NOMO-1 treated with DMSO at 0.1 percent for 48 hours (cell line): ENCODE measurements around the gene SLC25A25.
"Not testable (repeated sequence)": the region's sequence is repeated elsewhere in the genome, so short reads cannot be mapped to it uniquely, and the experiment has no call there.

Source experiments
- DNase-seq: peaks from one replicate; lab custom pipeline; 2025; ENCODE audit not compliant: unreplicated experiment; lab: John Stamatoyannopoulos, UW

The SLC25A25 gene

DNA sequence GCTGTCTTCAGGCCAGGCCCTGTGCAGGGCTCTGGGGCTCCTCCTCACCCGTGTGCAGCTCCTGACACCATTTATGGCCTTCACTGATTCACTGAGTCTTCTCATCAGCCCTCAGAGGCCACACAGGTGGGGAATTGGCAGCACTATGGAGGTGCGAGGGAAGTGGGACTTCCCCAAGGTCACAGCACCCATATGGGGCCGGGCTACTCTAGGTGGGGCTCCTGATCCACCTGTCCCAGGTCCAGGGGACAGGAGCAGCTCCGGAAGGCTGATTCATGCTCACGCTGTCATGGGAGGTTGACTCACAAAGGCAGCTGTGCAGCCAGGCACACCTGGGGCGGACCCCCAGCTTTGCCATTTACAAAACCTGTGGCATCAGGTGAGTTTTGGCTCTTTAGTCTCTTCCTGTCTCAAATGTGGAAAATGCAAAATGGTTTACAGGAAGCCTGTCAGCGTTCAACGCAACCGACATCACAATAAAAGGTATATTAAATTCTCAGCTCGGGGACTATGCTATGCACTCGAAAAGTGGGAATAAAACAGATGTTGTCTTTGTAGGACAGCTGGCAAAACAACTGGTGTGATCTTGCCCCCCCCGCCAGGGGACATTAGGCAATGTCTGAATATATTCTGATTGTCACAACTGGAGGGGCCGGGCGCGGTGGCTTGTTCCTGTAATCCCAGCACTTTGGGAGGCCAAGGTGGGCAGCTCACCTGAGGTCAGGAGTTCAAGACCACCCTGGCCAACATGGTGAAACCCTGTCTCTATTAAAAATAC lies 15.9 kb upstream of the SLC25A25 start:
- no peak for DNase-seq

DNA sequence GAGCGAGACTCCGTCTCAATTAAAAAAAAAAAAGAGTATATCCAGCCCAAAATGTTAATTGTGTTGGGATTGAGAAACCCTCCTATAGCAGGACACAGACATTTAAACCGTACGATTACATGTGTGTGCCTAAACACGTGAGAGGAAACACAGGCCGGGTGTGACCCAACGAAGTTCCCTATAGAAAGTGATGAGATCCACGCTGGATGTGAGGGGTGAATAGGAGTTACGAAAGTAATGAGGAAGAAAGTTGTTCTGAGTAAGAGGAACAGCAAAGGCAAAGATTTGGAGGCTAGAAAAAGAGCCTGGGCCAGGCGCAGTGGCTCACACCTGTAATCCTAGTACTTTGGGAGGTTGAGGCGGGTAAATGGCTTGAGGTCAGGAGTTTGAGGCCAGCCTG lies 14.5 kb upstream of the SLC25A25 start:
- peak; percentile 97 for DNase-seq

DNA sequence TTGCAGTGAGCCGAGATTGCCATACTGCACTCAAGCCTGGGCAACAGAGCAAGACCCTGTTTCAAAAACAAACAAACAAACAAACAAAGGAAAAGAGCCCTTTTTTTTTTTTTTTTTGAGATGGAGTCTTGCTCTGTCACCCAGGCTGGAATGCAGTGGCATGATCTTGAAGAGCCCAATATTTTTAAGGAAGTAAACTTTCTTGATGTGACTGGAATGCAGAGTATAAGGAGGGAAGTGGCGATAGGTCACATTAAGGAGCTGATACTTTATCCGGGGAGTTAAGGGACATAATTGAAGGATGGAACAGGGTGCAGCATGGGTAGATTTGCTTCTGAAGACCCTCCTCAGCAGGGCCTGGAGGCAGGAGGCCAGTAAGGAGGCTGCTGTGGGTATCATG lies 13.9 kb upstream of the SLC25A25 start:
- DNase-seq, result no peak

DNA sequence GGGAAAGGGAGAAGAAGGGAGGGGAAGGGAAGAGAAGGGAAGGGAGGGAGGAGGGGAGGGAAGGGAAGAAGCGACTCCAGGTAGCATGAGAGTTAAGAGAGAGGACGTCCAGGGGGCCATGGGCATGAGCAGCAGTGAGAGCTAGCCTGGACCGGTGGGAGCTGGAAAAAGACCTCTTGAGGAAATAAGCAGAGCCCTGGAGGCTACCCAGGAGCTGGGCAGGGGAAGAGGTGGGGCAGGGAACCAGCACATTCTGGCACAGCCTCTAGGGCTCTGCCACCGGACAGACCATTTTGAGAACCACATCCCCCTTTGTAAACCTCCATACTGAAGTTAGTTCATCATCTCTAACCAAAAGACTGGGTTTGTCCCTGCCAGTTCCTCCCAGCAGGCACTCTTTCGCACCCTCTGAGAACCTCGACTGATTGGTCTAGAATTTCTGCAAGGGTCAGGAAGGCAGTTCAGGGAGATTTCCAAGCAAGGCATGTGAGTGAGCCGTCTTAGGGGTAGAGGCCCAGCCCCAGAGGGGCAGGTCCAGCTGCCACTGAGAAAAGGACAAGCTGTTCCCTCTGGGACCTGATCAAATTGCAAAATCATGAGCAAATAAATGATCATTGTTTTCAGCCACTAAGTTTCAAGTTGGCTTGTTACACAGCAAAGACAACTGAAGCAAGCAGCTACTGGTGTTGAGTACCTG lies 12.5 kb upstream of the SLC25A25 start:
- no peak for DNase-seq

DNA sequence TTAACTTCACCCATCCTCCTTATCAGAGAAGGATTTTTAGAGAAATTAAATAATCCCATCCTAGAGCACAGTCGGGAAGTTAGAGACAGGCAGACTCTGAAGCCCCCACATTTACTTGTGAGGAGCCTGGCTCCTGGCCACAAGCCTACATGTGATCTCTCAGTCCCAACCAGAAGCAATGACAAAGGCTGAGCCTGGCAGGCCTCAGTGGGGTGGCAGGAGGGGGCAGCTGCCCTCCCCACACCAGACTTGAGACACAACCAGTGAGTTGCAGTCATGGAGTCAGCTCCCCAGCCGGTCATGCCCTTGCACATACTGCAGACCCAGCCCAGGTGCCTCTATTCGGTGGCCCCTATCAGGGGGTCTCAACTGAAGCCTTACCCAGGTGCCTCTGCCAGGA lies 11.9 kb upstream of the SLC25A25 start:
- no peak for DNase-seq

DNA sequence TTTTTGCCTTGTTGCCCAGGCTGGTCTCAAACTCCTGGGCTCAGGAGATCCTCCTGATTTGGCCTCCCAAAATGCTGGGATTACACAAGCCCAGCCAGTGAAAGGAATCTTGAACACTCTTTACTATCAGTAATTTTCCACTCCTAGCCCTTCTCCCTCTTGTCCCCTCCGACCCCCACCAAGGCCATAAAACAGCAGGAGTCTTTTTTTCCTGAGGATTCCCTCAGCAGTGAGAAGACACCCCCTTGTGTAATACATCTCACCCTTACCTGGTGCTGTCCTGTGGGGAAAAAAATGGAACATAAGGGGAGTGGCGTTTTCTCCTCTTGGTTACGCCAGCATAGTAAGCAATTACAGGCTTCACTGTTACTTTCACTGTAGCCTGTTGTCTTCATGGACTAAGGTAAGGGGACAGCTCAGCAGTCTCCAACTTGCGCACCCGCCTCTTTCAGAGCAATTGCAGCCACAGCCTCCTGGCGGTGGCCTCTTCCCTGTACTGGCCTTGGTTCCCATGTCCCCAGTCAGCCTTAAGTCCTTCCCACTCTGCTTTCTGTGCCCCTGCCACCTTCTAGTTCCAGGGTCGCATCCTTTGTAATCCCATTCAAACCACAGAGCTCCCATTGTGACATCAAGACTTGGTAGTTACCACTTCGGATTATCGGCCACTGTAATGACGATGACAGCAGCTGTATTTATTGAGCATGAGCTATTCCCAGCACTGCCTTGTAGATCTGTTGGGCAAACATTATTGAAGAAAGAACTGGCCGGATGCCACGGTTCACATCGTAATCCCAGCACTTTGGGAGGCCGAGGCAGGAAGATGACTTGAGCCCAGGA lies 10.9 kb upstream of the SLC25A25 start:
- no peak for DNase-seq

DNA sequence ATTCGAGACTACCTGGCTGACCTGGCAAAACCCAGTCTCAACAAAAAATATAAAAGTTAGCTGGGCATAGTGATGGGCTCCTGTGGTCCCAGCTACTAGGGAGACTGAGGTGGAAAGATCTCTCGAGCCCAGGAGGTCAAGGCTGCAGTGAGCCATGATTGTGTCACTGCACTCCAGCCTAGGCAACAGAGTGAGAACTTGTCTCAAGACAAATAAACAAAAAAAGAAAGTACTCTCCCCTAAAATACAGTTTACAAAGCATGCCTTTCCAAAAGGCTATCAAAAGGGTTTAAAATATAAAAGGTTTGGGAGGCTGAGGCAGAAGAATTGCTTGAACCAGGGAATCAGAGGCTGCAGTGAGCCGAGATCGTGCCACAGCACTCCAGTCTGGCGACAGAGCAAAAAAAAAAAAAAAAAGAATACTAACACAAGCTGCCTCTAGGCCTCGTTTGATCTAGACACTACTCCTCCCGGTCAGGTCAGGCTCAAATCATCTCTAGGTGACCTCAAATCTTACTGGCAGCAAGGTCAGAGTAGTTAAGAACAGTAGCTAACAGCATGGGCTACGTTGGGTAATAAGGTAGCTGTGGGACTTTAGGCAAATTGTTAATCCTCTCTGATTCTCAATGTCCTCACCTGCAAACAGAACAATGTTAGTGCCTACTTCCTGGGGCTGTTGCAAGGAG lies 10.2 kb upstream of the SLC25A25 start:
- DNase-seq, result no peak

DNA sequence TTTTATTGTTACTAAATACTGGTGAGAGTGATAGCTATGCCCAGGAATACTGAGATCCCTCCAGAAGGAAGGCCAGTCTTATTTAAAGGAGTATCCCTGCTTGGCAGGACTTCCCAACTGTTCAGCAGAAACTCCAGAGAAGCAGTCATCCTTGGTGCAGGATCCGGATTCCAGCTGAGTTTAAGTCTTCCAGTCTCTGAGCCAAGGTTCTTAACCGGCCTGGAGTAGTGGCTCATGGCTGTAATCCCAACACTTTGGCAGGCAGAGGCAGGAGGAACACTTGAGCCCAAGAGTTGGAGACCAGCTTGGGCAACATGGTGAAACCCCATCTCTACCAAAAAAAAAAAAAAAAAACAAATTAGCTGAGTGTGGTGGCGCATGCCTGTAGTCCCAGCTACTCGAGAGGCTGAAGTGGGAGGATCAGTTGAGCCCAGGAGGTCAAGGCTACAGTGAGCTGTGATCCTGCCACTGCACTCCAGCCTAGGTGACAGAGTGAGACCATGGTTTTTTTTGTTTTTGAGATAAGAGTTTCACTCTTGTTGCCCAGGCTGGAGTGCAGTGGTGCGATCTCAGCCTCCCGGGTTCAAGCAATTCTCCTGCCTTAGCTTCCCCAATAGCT lies 8.6 kb upstream of the SLC25A25 start:
- no peak for DNase-seq

DNA sequence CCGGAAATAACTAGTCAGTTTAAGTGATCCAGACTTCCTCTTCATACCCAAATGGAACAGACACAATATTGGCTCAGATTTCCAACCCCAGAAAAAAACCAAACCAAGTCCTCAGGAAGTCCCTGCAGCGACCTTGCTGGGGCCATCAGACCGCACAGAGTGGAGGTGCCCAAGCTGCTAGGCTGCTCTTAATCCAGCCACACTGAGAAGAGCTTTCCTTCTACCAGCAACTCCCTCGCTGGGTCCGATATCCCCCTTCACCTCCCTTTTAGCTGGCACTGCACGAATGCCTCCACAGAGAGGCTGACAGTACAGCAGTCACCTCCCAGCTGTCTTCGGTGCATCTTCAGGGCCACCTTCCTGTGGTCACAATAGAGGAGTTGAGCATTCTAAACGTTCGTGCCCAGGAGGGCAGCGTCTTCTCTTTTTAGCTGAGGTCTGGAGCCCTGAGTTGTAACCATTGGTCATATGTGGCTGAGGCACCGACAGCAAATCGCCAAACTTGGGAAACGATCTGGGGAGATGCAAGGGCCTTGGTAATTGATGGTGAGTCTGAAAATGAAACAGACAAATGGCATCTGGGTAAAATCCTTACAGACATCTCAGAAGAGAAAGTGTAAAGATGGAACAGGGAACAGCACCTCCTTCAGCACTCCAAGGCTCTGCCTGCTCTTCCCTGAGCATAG lies 6.6 kb upstream of the SLC25A25 start:
- DNase-seq, result no peak

DNA sequence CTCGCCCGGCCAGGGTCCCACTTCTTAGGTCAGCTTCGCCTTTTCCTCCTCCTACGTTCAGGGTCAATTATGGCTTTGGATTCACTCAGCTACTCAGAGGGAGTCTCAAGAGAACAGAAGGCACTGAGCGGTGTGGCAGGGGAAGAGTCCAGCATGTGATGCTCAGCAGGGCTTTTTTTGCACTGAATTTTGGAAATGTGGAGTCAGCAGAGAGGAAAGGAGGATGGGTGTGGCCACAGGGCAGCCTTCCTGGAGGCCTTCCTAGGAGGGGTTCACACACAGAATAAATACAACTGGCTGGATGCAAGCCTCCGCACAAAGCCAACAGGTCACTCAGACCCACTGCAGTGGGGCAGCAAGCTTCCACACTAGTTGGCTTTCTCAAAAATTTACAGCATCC lies 5.8 kb upstream of the SLC25A25 start:
- DNase-seq, result no peak

DNA sequence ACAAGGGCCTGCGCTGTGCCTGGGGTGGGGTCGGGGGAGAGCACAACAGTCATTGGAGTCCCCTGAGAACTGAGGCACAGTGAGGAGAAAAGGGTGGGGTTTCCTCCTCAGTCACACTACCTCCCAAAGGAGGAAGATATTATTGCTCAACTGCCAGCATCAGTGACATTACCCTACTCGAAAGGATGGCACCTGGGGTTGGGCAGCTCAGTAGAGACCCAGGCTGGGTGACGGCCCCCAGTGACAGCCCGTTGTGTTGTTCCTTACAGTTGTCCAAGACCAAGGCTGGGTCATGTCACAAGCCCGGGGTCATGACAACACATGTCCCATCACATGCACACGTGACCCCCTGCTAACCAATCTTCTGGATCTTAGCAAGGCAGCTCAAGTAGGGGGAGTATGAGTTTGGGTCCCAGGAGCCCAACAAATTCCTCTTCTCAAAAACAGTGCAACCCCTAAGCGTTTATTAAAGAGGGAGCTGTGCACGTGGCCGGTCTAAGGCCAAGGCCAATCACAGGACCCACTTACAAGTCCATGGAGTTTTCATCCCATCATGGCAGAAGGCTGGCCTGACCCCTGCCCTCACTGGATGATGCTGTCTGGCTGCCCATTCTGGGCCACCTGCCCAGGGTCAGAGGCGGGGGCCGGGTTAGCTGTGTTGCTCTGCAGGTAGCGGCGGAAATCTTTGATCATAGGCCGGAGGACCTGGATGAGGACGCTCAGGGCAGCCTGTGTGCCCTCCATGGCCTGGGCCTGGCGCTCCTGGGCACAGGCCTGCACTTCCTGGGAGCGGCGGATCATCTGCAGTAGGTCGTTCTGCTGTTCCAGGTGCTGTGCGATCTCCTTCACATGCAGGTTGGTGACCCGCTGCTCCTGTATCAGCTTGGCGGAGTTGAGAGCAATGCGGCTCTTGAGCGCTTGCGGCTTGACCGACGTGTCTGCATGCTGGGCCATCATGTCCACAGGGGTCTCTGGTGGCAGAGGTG lies 4.9 kb upstream of the SLC25A25 start:
- DNase-seq, result no peak

DNA sequence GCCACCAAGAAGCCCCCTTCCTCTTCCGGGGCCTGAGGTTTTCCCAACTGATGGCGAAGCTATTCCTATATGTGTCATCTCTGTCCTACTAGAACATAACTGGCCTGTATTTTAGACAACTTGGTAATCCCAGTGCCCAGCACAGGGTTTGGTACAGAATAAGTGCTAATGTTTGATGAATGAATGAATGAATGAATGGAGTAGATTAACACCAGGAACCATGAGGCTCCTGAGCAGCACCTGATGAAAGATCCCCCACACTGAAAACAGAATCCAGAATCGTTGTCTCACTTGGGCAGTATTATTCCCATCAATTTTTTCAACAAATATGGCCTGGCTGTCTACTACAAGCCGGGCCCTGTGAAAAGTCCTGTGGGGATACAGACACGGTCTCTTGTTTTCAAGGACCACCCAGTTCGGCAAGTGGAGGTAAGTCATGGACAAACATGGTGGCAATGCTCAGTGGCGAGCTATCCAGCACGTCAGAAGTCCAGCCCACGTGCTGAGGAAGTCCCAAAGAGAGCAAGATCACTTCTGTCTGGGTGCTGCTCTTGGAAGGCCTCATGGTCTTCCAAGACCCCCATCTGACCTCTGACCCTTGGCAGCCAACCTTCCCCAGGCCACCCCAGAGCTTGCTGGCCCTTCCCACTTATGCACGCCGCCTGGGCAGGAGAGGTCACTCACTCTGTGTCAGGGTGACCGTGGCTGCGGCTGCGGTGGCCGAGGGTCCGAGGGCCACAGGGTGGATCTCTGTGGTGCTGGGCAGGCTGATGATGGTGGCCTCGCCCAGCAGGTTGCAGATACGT lies 1.9 kb upstream of the SLC25A25 start:
- no peak for DNase-seq

DNA sequence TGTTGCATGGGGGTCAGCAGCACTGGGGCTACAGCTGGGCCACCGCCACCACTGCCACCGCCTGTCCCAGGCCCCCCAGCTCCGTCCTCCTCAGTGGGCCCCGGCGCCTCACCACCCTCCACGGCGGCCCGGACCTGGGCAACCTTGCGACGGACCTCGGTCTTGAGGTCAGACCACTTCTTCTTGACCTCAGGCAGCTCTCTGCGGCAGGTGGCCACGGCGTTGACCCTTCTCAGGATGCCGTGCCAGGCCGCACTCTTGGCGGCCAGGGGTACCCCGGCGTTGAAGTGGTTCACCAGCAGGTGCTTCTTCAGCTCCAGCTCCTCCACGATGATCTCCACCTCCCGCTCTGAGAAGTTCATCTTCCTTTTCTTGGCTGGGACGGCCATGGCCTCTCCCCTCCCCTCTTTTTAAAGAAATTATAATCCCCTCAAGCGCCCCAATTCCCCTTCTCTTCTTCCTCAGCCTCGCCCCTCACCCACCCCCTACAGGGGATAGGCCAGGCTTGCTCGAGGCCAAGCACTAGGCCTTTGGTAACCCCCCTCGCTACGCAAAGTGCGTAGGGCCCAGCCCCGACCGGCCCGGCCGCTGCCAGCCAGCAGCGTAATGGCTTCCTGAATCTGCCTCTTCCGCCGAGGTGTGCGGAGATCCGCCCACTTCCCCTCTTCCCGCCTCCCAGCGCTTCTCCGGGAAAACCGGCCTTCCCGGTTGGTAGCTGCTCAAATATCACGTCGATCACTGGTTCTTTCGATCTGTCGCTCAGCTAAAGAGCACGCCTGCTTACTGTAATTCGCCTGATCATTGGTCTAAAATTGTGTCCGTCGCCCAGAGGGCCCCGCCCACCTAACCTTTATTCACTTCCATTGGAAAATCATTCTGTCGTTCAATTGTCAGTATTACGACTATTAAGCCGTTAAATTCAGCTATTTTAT lies 1.1 kb upstream of the SLC25A25 start, which contains the start of gene NAIF1:
Gene NAIF1 (minus strand): TSS at position 608 of the 932 bp plus-strand sequence. CDS start 219 bp downstream, at position 389.
- DNase-seq, result peak; percentile 98

DNA sequence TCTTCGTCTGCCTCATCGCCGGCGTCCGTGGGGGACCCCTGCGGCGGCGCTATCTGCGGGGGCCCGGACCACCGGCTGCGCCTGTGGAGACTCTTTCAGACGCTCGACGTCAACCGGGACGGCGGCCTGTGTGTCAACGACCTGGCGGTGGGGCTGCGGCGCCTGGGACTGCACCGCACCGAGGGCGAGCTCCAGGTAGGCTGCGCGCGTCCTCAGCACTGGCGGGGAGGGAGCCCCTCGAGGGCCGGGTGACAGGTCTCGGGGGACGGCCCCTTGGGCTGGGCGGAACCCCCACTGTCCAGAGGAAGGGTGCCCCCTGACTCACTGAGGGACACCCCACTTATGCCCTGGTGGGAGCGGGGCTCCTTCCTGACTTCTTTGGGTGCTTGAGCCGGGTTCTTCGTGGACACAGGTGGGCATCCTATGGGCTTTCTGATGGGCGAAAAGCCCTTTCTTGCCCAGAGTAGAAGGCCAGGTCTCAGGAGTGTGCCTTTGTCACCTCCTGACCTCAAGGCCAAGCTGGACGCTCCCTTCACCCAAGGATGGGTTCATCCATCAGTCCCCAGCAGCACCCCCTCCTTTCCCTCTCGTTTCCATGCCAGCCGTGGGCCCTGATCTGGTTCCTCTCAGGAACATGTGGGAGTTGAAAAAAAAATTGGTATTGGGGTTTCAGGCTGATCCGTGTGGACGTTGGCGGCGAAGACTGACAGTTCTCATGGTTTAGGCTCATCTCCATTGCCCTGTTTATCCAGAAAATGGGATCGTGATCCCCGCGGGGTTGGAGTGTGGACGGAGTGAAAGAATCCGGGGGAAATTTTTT lies 564 bp downstream of the SLC25A25 start:
- DNase-seq, result no peak

DNA sequence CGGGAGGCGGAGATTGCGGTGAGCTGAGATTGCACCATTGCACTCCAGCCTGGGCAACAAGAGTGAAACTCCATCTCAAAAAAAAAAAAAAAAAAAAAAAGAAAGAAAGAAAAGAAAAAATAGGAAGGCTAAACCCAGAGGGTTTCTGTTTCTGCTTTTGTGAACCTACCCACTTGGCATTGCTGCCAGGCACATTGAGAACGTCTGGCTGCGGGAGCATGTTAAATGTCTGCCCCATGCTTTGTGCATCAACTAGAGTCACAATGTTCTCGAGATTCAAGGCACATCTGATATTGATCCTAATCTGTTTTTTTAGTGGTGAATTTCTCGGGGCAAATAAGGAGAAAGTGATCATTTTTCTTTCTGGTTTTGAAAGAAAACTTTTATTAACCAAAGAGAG lies 2.8 kb downstream of the SLC25A25 start:
- no peak for DNase-seq

DNA sequence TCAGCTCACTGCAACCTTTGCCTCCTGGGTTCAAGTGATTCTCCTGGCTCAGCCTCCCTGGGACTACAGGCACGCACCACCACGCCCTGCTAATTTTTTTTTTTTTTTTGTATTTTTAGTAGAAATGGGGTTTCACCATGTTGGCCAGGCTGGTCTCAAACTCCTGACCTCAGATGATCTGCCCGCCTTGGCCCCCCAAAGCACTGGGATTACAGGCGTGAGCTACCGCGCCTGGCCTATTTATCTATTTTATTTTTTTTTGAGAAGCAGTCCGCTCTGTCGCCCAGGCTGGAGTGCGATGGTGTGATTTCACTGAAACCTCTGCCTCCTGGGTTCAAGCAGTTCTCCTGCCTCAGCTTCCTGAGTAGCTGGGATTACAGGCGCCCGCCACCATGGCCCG lies 3.4 kb downstream of the SLC25A25 start:
- DNase-seq, result not testable (repeated sequence)
